IMR-90 (cell line): ENCODE measurements around the gene C6. TPM values are rescaled to one million over a fixed set of nuclear protein-coding genes. Genes with fewer than 3 reads are reported as not detected.

Experiments used
- ATAC-seq: fragments of 200-7000 bp; cut with Tn5 transposase; 2 replicates; pipeline ENCODE4 v1.9.1; 2020; ENCODE audit warnings: low read depth, mild to moderate bottlenecking, moderate library complexity
- BruUV-seq: library from RNA; stranded (reverse); fragments of 400-500 nt; replicated peaks from 2 replicates; lab custom pipeline; 2021; lab: Mats Ljungman, UMichigan
- CTCF ChIA-PET: fragments of 300-600 bp; formaldehyde crosslinking; extraction: SDS; loops from one replicate; lab custom pipeline; 2021; ENCODE audit warnings: antibody characterized with exemption; lab: Yijun Ruan, JAX
- POLR2A ChIA-PET: fragments of 300-600 bp; sonication (Branson Sonifier 250); formaldehyde crosslinking; loops from one replicate; lab custom pipeline; 2022; ENCODE audit warnings: antibody characterized with exemption; ENCODE audit not compliant: unreplicated experiment; lab: Charles Lee
- DNase-seq: peaks from one replicate; pipeline ENCODE4 v3.0.0; 2013
- H2AFZ ChIP-seq: replicated peaks from 2 replicates; pipeline ENCODE3; 2013; ENCODE audit warnings: low read length, mild to moderate bottlenecking; ENCODE audit not compliant: poor library complexity
- H2AK5ac ChIP-seq: 2 replicates; pipeline ENCODE4 v1.6.1; 2013; ENCODE audit warnings: low read depth, low read length, inconsistent platforms
- H2AK9ac ChIP-seq: replicated peaks from 2 replicates; pipeline ENCODE3; 2013; ENCODE audit warnings: mild to moderate bottlenecking, low read depth, low read length, moderate library complexity; ENCODE audit not compliant: poor library complexity
- H2BK120ac ChIP-seq: 2 replicates; pipeline ENCODE4 v1.6.1; 2013; ENCODE audit warnings: low read depth, low read length, inconsistent platforms
- H2BK15ac ChIP-seq: 3 replicates; pipeline ENCODE4 v1.6.1; 2013; ENCODE audit warnings: low read depth, low read length, inconsistent platforms
- H2BK20ac ChIP-seq: 2 replicates; pipeline ENCODE4 v1.6.1; 2013; ENCODE audit warnings: low read depth, mild to moderate bottlenecking, inconsistent platforms, low read length, moderate library complexity
- H2BK5ac ChIP-seq: 2 replicates; pipeline ENCODE4 v1.6.1; 2013; ENCODE audit warnings: mild to moderate bottlenecking, low read depth, low read length, inconsistent platforms; ENCODE audit not compliant: poor library complexity, severe bottlenecking
- H3K14ac ChIP-seq: replicated peaks from 2 replicates; pipeline ENCODE4 v1.6.1; 2013; ENCODE audit warnings: low read depth, low read length, inconsistent platforms
- H3K18ac ChIP-seq: 2 replicates; pipeline ENCODE4 v1.6.1; 2013; ENCODE audit warnings: low read depth, low read length, control low read depth
- H3K23ac ChIP-seq: 2 replicates; pipeline ENCODE4 v1.6.1; 2013; ENCODE audit warnings: low read depth, low read length, inconsistent platforms
- H3K27ac ChIP-seq: 2 replicates; pipeline ENCODE4 v1.5.1; 2013; ENCODE audit warnings: mild to moderate bottlenecking, control low read depth, low read length; ENCODE audit not compliant: insufficient read depth
- H3K27me3 ChIP-seq: 2 replicates; pipeline ENCODE4 v1.6.1; 2013; ENCODE audit warnings: low read length; ENCODE audit not compliant: control insufficient read depth, insufficient read depth
- H3K36me3 ChIP-seq: 2 replicates; pipeline ENCODE4 v1.6.1; 2013; ENCODE audit warnings: low read length, mixed read lengths; ENCODE audit not compliant: control insufficient read depth, insufficient read depth
- H3K4ac ChIP-seq: 2 replicates; pipeline ENCODE4 v1.6.1; 2013; ENCODE audit warnings: low read depth, low read length, inconsistent platforms
- H3K4me1 ChIP-seq: 2 replicates; pipeline ENCODE4 v1.6.1; 2013; ENCODE audit warnings: low read length, mixed read lengths; ENCODE audit not compliant: control insufficient read depth, insufficient read depth
- H3K4me2 ChIP-seq: 2 replicates; pipeline ENCODE4 v1.6.1; 2013; ENCODE audit warnings: low read depth, mild to moderate bottlenecking, control low read depth, low read length, moderate library complexity
- H3K4me3 ChIP-seq: 2 replicates; pipeline ENCODE4 v1.5.1; 2013; ENCODE audit warnings: low read depth, mild to moderate bottlenecking, control low read depth, low read length, moderate library complexity; ENCODE audit not compliant: insufficient read depth
- H3K56ac ChIP-seq: 2 replicates; pipeline ENCODE4 v1.6.1; 2013; ENCODE audit warnings: low read length, inconsistent platforms; ENCODE audit not compliant: insufficient read depth; ENCODE audit errors: extremely low read depth
- H3K79me1 ChIP-seq, 2 experiments: 2 replicates each; pipeline ENCODE4 v1.6.1; 2013; ENCODE audit warnings: low read length in 2 of 2, inconsistent platforms in 1 of 2, low read depth in 1 of 2
- H3K9ac ChIP-seq: 2 replicates; pipeline ENCODE4 v1.6.1; 2013; ENCODE audit warnings: low read depth, low read length, control low read depth
- H3K9me1 ChIP-seq: 2 replicates; pipeline ENCODE4 v1.6.1; 2013; ENCODE audit warnings: low read length, inconsistent platforms; ENCODE audit not compliant: insufficient read depth
- H3K9me3 ChIP-seq: 2 replicates; pipeline ENCODE4 v1.6.1; 2013; ENCODE audit warnings: low read length; ENCODE audit not compliant: control insufficient read depth, insufficient read depth
- H4K20me1 ChIP-seq: 2 replicates; pipeline ENCODE4 v1.6.1; 2013; ENCODE audit warnings: low read length, inconsistent platforms; ENCODE audit not compliant: insufficient read depth
- H4K5ac ChIP-seq: 2 replicates; pipeline ENCODE4 v1.6.1; 2013; ENCODE audit warnings: mild to moderate bottlenecking, low read depth, low read length, control low read depth
- H4K8ac ChIP-seq, 2 experiments: 2 replicates each; pipeline ENCODE4 v1.6.1; 2013; ENCODE audit warnings: low read depth in 2 of 2, low read length in 2 of 2, control low read depth in 1 of 2, inconsistent platforms in 1 of 2
- H4K91ac ChIP-seq: 2 replicates; pipeline ENCODE4 v1.6.1; 2013; ENCODE audit warnings: low read depth, low read length, inconsistent platforms; ENCODE audit not compliant: insufficient read depth
- BHLHE40 ChIP-seq: fragments of 150-350 bp; IDR thresholded peaks from 2 replicates; pipeline ENCODE4 v1.6.1; 2016; ENCODE audit warnings: mild to moderate bottlenecking, low read depth, low read length
- CEBPB ChIP-seq: IDR thresholded peaks from 2 replicates; pipeline ENCODE4 v1.6.1; 2012; ENCODE audit warnings: low read depth, low read length, improper control_type of control experiment
- CHD1 ChIP-seq: IDR thresholded peaks from 2 replicates; pipeline ENCODE4 v1.6.1; 2012; ENCODE audit warnings: low read depth, low read length, improper control_type of control experiment
- FOS ChIP-seq: fragments of 150-350 bp; IDR thresholded peaks from 2 replicates; pipeline ENCODE4 v1.6.1; 2016; ENCODE audit warnings: low read depth, low read length
- MAFK ChIP-seq: IDR thresholded peaks from 2 replicates; pipeline ENCODE4 v1.6.1; 2012; ENCODE audit warnings: low read depth, low read length, improper control_type of control experiment
- MXI1 ChIP-seq: IDR thresholded peaks from 2 replicates; pipeline ENCODE4 v1.6.1; 2012; ENCODE audit warnings: low read depth, mild to moderate bottlenecking, low read length, moderate library complexity, borderline replicate concordance
- NFE2L2 ChIP-seq: fragments of 150-350 bp; IDR thresholded peaks from 2 replicates; pipeline ENCODE4 v1.6.1; 2016; ENCODE audit warnings: low read depth, mild to moderate bottlenecking, low read length
- POLR2A ChIP-seq: IDR thresholded peaks from 2 replicates; pipeline ENCODE4 v1.6.1; 2012; ENCODE audit warnings: mild to moderate bottlenecking, low read depth, low read length
- RCOR1 ChIP-seq: IDR thresholded peaks from 2 replicates; pipeline ENCODE4 v1.6.1; 2012; ENCODE audit warnings: mild to moderate bottlenecking, low read length, improper control_type of control experiment; ENCODE audit not compliant: insufficient replicate concordance
- RFX5 ChIP-seq: IDR thresholded peaks from 2 replicates; pipeline ENCODE4 v1.8.0; 2012; ENCODE audit warnings: low read depth, mild to moderate bottlenecking, low read length, moderate library complexity
- SMC3 ChIP-seq: fragments of 150-350 bp; IDR thresholded peaks from 2 replicates; pipeline ENCODE4 v1.6.1; 2016; ENCODE audit warnings: low read depth, mild to moderate bottlenecking, antibody characterized with exemption, low read length, moderate library complexity
- WGBS, 2 experiments: methylation state at CpG; one replicate each; pipeline versions ENCODE4 v1.1.5 to v1.1.7; 2013; ENCODE audit warnings: missing lambda C conversion rate in 2 of 2; ENCODE audit not compliant: insufficient read length in 1 of 2; ENCODE audit errors: extremely low coverage in 2 of 2; 5-methylcytosine and 5-hydroxymethylcytosine counted together
- dilution Hi-C: fragments of 300-500 bp; cut with HindIII; formaldehyde crosslinking; loops from one replicate; pipeline ENCODE4 v1.14.3; 2018; ENCODE audit warnings: low sequenced_read_pairs; ENCODE audit not compliant: unreplicated experiment
- in situ Hi-C: fragments of 300-500 bp; cut with MboI; formaldehyde crosslinking; loops from 3 replicates; pipeline ENCODE4 v1.14.3; 2019; ENCODE audit warnings: low sequenced_read_pairs, inconsistent platforms, mixed read lengths
- intact Hi-C: fragments of 100-400 bp; cut with micrococcal nuclease; formaldehyde crosslinking; loops from 2 replicates; pipeline ENCODE4 v1.10.0; 2022
- polyA plus RNA-seq, 3 experiments: library from polyadenylated mRNA; depleted of rRNA; stranded (reverse); fragments of >200 nt; gene quantifications; 2 replicates each; pipeline ENCODE4 v1.2.3, GENCODE V29; 2012; ENCODE audit warnings: low replicate concordance in 1 of 3
- total RNA-seq: library from RNA; depleted of rRNA; stranded (reverse); fragments of >200 nt; gene quantifications from 2 replicates; pipeline ENCODE4 v1.2.3, GENCODE V29; 2012
- TF ChIP-seq, protein P1 (sequence below): fragments of 150-350 bp; IDR thresholded peaks from 2 replicates; pipeline ENCODE4 v1.6.1; 2016; ENCODE audit warnings: low read depth, mild to moderate bottlenecking, low read length, moderate library complexity, borderline replicate concordance
- TF ChIP-seq, protein P2 (sequence below): conservative IDR thresholded peaks from 2 replicates; pipeline ENCODE4 v1.5.1; 2012; ENCODE audit warnings: mild to moderate bottlenecking, low read depth, low read length, improper control_type of control experiment

Gene C6
- total and polyA plus RNA-seq, 2 of the 4 experiments (the other 2 are of a cell fraction): 0.05 to 0.18 TPM

DNA sequence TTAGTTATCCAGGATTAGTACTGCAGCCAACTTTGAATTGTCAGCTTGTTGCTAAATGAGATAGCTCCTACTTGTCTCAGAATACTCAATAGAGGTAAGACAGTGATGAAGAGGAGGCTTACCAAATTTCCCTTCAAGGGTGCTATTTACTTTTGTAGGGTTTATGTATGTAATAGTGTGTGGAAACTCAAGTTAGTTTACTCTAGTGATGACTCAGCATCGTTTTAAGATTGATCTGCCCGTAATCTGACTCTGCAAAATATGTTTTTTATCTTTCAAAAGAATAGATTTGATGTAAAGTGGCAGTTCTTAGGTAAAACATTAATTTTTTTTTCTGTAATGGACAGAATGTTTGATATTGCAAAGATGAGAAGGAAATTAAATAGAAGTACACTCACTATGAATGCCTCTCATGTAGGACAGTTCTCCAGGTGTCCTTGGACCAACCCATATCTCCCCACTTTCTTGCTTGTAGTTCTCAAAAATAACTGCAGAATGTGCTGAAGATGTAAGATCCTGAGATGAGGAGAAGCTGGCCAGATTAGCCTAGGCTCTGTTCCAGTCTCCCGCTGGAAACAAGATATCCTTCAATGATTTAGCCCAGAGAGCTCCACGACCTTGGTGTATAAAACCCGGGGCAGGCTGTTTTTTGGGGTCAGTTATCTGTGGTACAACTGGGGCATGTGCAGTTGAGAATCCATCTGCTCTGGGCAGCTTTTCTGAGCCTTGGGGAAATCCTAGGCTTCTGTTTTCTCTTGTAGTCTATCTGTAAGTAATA is 117.8 kb downstream of the C6 start (continued):
- no peak for TF ChIP-seq CEBPB

DNA sequence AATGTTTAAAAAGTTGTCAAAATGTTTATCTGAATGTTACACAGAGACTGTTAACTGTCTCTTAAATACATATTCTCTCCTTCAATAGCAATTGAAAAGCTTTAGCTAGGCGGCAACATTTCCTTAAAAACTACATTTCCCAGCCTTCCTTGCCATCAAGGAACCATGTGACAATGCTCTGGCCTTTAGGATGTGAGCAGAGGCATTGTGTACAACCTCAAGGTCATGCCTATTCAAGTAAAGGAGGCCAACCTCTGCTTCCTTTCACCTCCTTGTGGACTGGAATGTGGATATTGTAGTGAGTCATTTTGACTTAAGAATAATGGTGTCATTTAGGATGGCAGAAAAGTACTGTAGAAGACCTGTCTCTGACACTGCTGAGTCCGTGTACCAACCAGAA is 118.5 kb downstream of the C6 start:
- no peak overlapping the region; the same call in 1 of the 2 replicates for H3K23ac ChIP-seq
- no peaks in the 10 kb centered on the region for H3K9me3 ChIP-seq
- ChIA-PET CTCF (interaction anchor here (0.6 to 0.7 kb wide), 2 partner anchors 17 to 142 kb away, joined by 3 read pairs; no protein-coding TSS in a partner anchor), POLR2A (no interaction called here)
- peak overlapping the region; percentile 6; the same call in 1 of the 2 replicates for H2AK5ac ChIP-seq
- intact Hi-C loops (no loop called here), dilution Hi-C loops (no loop called here), in situ Hi-C loops (no loop called here)
- no peaks in the 10 kb centered on the region for H3K36me3 ChIP-seq
- H3K9ac ChIP-seq: no peak overlapping the region
- peak overlapping the region; percentile 12; the same call in 1 of the 2 replicates for H3K4ac ChIP-seq
- H3K79me1 ChIP-seq: no peaks in the 10 kb centered on the region
- WGBS, 2 experiments: no CpG with 5 or more reads among the region's 2 CpGs
- no peak overlapping the region for H2BK120ac ChIP-seq
- H3K14ac ChIP-seq: peak overlapping the region; percentile 26
- DNase-seq (no peak), ATAC-seq (peak; percentile 32; the same call in 1 of the 2 replicates)
- H2AFZ ChIP-seq: peak overlapping the region; percentile 39
- no peak overlapping the region for H3K4me3 ChIP-seq
- H2BK15ac ChIP-seq: 0 out of 3 replicates have a peak overlapping the region, but pooled peaks have one; percentile 4
- no peaks in the 10 kb centered on the region for H3K27me3 ChIP-seq
- no peak overlapping the region for H3K27ac ChIP-seq
- H3K9me1 ChIP-seq: peaks cover 3% of the 10 kb centered on the region; the same call in 1 of the 2 replicates
- no peak overlapping the region; the same call in 1 of the 2 replicates for H4K91ac ChIP-seq
- H2BK5ac ChIP-seq: peak overlapping the region; percentile 38
- H2BK20ac ChIP-seq: peak overlapping the region; percentile 13; the same call in 1 of the 2 replicates
- BruUV-seq: no TSS peak
- H4K5ac ChIP-seq: peak overlapping the region; percentile 22; the same call in 1 of the 2 replicates
- no peak overlapping the region for H3K56ac ChIP-seq
- H3K4me2 ChIP-seq: no peak overlapping the region
- H3K4me1 ChIP-seq: peaks cover 3% of the 10 kb centered on the region
- peak overlapping the region; percentile 82; the same call in 1 of the 2 replicates for H3K18ac ChIP-seq
- H4K20me1 ChIP-seq: no peaks in the 10 kb centered on the region
- peak overlapping the region in 1 of 2 experiments; percentile 61; a peak in 1 of 4 replicates for H4K8ac ChIP-seq
- no peak overlapping the region for H2AK9ac ChIP-seq
- TF ChIP-seq MXI1 (no peak), SMC3 (no peak), RFX5 (no peak), POLR2A (no peak), MAFK (no peak), NFE2L2 (no peak), FOS (no peak), CEBPB (no peak), RCOR1 (no peak), BHLHE40 (no peak), CHD1 (no peak)
- TF ChIP-seq, protein P1, sequence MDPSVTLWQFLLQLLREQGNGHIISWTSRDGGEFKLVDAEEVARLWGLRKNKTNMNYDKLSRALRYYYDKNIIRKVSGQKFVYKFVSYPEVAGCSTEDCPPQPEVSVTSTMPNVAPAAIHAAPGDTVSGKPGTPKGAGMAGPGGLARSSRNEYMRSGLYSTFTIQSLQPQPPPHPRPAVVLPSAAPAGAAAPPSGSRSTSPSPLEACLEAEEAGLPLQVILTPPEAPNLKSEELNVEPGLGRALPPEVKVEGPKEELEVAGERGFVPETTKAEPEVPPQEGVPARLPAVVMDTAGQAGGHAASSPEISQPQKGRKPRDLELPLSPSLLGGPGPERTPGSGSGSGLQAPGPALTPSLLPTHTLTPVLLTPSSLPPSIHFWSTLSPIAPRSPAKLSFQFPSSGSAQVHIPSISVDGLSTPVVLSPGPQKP: no peak
- TF ChIP-seq, protein P2, sequence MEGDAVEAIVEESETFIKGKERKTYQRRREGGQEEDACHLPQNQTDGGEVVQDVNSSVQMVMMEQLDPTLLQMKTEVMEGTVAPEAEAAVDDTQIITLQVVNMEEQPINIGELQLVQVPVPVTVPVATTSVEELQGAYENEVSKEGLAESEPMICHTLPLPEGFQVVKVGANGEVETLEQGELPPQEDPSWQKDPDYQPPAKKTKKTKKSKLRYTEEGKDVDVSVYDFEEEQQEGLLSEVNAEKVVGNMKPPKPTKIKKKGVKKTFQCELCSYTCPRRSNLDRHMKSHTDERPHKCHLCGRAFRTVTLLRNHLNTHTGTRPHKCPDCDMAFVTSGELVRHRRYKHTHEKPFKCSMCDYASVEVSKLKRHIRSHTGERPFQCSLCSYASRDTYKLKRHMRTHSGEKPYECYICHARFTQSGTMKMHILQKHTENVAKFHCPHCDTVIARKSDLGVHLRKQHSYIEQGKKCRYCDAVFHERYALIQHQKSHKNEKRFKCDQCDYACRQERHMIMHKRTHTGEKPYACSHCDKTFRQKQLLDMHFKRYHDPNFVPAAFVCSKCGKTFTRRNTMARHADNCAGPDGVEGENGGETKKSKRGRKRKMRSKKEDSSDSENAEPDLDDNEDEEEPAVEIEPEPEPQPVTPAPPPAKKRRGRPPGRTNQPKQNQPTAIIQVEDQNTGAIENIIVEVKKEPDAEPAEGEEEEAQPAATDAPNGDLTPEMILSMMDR: no peak
